Prostate gland (tissue), 2 donors: ENCODE measurements around the gene RITA1.

Source experiments
- CTCF ChIP-seq, 4 experiments: fragments of 200-600 bp in 2 of 4; fragments of 450-650 bp in 2 of 4; sonication (generic) in 2 of 4; IDR thresholded peaks; 1 replicate in 3 of 4; 2 replicates in 1 of 4; pipeline ENCODE4 v1.5.1; 2016 to 2019; ENCODE audit warnings: antibody characterized with exemption in 4 of 4, mild to moderate bottlenecking in 2 of 4, moderate library complexity in 2 of 4
- POLR2AphosphoS5 ChIP-seq: sonication (generic); formaldehyde crosslinking; IDR thresholded peaks from one replicate; pipeline ENCODE4 v1.6.1; 2017; ENCODE audit warnings: antibody characterized with exemption

GRCh38 chr12:113170457-113170856, 15.1 kb upstream of the RITA1 start:
- no peak for TF ChIP-seq CTCF (IDR thresholded peaks at IDR 0.05)
- TF ChIP-seq POLR2AphosphoS5, result no peak
